ENCODE data around the gene SPPL2B.
A peak's percentile ranks its signal among the peaks of the same experiment; 100 is the strongest.

Gene SPPL2B

GRCh38 chr19:2336528-2337328 is 8.2 kb downstream of the SPPL2B start:
- Mint-ChIP-seq H3K27ac (no peak overlapping the region), H3K27me3 (no peaks in the 10 kb centered on the region), H3K9me3 (peaks cover 11 to 14% of the 10 kb centered on the region in 2 donors), H3K4me1 (peaks cover 42% of the 10 kb centered on the region), H3K4me3 (no peak overlapping the region)
- no peak for ATAC-seq
- DNase-seq = no peak

- H3K4me3 Mint-ChIP-seq = no peak overlapping the region
- H3K9me3 Mint-ChIP-seq = peaks cover 11 to 14% of the 10 kb centered on the region in 2 donors
- peaks cover 36% of the 10 kb centered on the region for H3K4me1 Mint-ChIP-seq
- H3K27me3 Mint-ChIP-seq = no peaks in the 10 kb centered on the region
- DNase-seq (no peak), ATAC-seq (no peak)
- H3K27ac Mint-ChIP-seq = no peak overlapping the region
Observed at GRCh38 chr19:2337329-2337707, 8.8 kb downstream of the SPPL2B start.

DNA sequence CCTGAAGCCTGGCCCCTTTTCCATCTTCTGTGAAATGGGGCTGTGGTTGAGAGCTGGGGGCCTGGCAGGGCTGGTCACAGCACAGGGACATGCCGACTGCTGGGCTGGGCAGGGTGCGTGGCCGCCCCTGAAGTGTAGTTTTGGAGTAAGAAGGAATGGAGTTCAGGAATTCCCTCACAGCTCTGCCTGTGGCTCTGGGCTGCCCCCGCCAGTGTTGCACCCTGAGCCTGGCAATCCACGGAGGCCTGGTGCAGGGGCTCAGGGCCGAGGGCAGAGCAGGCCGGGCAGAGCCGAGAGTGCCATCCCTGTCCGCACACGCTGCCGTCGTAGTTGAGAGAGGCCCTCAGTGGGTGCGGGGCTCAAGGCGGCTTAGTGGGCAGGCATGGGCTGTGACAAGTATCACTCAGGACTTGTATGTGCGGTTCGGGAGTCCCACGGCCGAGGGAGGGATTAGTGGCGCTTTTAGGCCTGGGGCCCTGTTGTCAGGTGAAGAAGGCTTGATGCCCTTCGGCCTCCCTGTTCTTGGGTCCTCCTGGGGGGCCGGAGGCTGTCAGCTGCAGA is 9.7 kb downstream of the SPPL2B start:
- H3K27me3 Mint-ChIP-seq = no peaks in the 10 kb centered on the region
- peak overlapping the region in 1 of 2 donors; percentile 59 for H3K27ac Mint-ChIP-seq
- DNase-seq = no peak
- no peak for ATAC-seq
- no peak overlapping the region for H3K4me3 Mint-ChIP-seq
- H3K9me3 Mint-ChIP-seq = peaks cover 11 to 14% of the 10 kb centered on the region in 2 donors
- peaks cover 29% of the 10 kb centered on the region for H3K4me1 Mint-ChIP-seq

- Mint-ChIP-seq H3K4me1 (peaks cover 21% of the 10 kb centered on the region), H3K27ac (no peak overlapping the region)
Observed at GRCh38 chr19:2338751-2339643, 10.5 kb downstream of the SPPL2B start.

DNA sequence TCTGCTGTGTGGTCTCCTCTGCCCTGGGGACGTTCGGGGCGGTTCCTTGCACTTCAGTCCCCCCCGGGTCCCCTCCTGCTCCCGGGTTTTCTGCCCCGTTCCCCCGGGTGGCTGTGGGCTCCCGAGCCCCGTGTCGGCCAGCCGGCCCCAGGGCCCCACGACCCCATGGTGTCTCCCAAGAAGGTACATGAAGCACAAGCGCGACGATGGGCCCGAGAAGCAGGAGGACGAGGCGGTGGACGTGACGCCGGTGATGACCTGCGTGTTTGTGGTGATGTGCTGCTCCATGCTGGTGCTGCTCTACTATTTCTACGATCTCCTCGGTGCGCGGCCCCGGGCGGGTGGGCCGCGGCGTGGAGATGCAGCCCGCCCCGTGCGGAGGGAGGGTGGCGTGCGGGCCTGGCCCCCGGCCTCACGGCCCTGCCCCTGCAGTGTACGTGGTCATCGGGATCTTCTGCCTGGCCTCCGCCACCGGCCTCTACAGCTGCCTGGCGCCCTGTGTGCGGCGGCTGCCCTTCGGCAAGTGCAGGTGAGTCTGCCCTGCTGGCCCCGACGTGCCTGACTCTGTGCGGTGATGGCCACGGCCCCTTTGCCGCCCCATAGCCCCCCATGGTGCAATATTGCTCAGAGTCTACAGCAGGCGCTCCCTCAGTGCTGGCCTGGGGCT is 11.3 kb downstream of the SPPL2B start:
- peaks cover 11 to 14% of the 10 kb centered on the region in 2 donors for H3K9me3 Mint-ChIP-seq

More at GRCh38 chr19:2338751-2339643, 10.5 kb downstream of the SPPL2B start:
- ATAC-seq (peak; percentile 18), DNase-seq (no peak)
- H3K9me3 Mint-ChIP-seq = peaks cover 11 to 14% of the 10 kb centered on the region in 2 donors
- no peak overlapping the region for H3K4me3 Mint-ChIP-seq
- no peaks in the 10 kb centered on the region for H3K27me3 Mint-ChIP-seq

GRCh38 chr19:2340496-2341243 is 12.2 kb downstream of the SPPL2B start:
- ATAC-seq (no peak), DNase-seq (no peak)
- Mint-ChIP-seq H3K9me3 (peaks cover 6 to 7% of the 10 kb centered on the region in 2 donors), H3K27ac (peak overlapping the region in 1 of 2 donors; percentile 42), H3K4me1 (peaks cover 10% of the 10 kb centered on the region), H3K4me3 (no peak overlapping the region), H3K27me3 (no peaks in the 10 kb centered on the region)

More for the DNA sequence above, 11.3 kb downstream of the SPPL2B start:
- H3K27me3 Mint-ChIP-seq = no peaks in the 10 kb centered on the region
- DNase-seq (no peak), ATAC-seq (peak; percentile 18)
- H3K27ac Mint-ChIP-seq = no peak overlapping the region
- peaks cover 13% of the 10 kb centered on the region for H3K4me1 Mint-ChIP-seq
- no peak overlapping the region for H3K4me3 Mint-ChIP-seq

DNA sequence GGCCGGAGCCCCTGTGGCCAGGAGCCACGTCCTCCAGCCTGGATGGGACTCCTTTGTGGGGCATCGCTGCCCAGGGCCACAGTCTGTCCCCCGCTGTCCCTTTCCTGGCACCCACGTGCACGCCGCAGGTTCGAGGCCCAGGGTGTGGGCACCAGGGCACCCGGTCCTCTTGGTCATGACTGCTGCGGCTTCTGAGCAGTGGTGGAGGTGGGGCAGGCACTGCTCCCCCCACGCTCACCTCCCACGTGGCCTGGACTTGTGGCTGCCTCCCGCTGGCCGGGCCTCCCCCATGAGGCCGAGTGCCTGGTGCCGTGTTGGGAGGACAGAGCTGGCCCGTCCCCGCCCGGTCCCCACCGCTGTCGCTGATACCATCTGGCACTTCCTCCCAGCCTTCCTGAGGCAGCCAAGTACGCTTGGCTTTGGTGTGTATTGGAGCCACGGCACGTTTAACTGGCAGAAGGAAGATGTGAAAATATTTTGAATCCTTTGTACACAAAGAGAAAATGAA is 12.8 kb downstream of the SPPL2B start:
- Mint-ChIP-seq H3K9me3 (peaks cover 0 to under 1% of the 10 kb centered on the region in 2 donors), H3K4me3 (no peak overlapping the region), H3K27me3 (no peaks in the 10 kb centered on the region), H3K27ac (no peak overlapping the region), H3K4me1 (peaks cover 10% of the 10 kb centered on the region)
- ATAC-seq (no peak), DNase-seq (no peak)

GRCh38 chr19:2341982-2342381 is 13.5 kb downstream of the SPPL2B start:
- no peaks in the 10 kb centered on the region for H3K9me3 Mint-ChIP-seq
- no peak overlapping the region for H3K4me3 Mint-ChIP-seq
- H3K27ac Mint-ChIP-seq = no peak overlapping the region
- no peaks in the 10 kb centered on the region for H3K27me3 Mint-ChIP-seq
- DNase-seq (no peak), ATAC-seq (no peak)
- H3K4me1 Mint-ChIP-seq = peaks cover 10% of the 10 kb centered on the region

DNA sequence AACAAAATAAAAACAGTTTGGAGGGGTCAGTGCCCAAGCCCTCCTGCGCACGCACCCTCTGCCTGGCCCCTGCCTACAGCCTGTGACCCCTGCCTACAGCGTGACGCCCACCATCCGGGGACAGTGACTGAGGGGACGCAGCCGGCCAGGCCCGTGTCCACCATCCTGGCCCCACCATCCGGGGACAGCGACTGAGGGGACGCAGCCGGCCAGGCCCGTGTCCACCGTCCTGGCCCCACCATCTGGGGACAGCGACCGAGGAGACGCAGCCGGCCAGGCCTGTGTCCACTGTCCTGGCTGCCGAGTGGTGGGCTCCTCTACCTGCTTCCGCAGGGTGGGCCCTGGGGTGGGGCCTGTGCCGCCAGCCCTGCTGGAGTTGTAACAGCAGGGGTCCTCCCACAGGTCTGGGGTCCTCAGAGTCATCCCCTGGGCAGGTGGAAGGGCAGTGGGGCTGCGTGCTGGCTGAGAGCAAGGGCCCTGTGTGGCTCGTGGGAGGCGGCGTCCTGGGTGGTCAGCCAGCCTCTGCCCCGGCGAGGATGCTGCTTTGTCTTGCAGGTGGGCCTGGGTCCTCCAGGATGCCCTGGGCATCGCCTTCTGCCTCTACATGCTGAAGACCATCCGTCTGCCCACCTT is 14.3 kb downstream of the SPPL2B start:
- DNase-seq = no peak
- Mint-ChIP-seq H3K4me1 (peaks cover 6% of the 10 kb centered on the region), H3K27me3 (no peaks in the 10 kb centered on the region), H3K27ac (no peak overlapping the region), H3K9me3 (no peaks in the 10 kb centered on the region), H3K4me3 (no peak overlapping the region)
- no peak for ATAC-seq

GRCh38 chr19:2343289-2343982 is 15.0 kb downstream of the SPPL2B start:
- H3K27ac Mint-ChIP-seq = no peak overlapping the region
- DNase-seq = no peak
- H3K4me1 Mint-ChIP-seq = no peaks in the 10 kb centered on the region
- no peak overlapping the region for H3K4me3 Mint-ChIP-seq
- H3K27me3 Mint-ChIP-seq = no peaks in the 10 kb centered on the region
- ATAC-seq = peak; percentile 21
- H3K9me3 Mint-ChIP-seq = no peaks in the 10 kb centered on the region

DNA sequence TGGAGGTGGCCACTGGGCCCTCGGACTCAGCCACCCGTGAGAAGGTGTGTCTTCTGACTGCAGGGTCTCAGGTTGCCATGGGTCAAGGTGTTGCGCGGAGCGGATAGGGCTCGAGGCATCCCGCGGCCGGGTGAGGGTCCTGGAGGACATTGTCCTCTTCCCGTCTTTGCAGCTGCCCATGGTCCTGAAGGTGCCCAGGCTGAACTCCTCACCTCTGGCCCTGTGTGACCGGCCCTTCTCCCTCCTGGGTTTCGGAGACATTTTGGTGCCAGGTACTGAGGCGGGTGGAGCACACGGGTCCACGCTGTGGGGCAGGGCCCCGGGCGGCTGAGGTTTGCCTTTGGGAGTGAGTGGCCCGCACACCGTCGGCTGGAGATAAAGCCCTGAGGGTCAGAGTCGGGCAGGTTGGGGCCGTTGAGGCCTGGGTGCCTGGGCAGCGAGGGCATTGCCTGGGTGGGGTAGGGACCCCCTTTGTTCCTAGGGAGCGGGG is 15.9 kb downstream of the SPPL2B start:
- no peak overlapping the region for H3K27ac Mint-ChIP-seq
- no peak overlapping the region for H3K4me3 Mint-ChIP-seq
- no peaks in the 10 kb centered on the region for H3K27me3 Mint-ChIP-seq
- peak; percentile 38 for ATAC-seq
- DNase-seq = no peak
- no peaks in the 10 kb centered on the region for H3K9me3 Mint-ChIP-seq
- H3K4me1 Mint-ChIP-seq = no peaks in the 10 kb centered on the region

DNA sequence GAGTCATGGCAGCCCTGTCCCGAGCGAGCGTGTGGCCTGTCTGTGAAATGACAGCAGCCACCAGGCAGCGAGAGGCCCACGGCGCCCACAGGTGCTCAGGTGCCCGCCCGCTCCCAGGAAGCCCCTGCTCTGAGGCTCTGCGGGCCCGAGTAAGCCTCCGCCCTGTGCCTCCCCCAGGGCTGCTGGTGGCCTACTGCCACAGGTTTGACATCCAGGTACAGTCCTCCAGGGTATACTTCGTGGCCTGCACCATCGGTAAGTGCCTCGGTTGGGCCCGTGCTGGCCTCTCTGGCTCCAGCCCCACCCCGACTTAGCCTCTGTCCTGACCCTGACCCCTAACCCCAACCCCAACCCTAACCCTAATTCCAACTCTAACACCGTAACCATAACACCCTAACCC is 16.6 kb downstream of the SPPL2B start:
- Mint-ChIP-seq H3K4me3 (no peak overlapping the region), H3K27ac (peak overlapping the region in 1 of 2 donors; percentile 43), H3K4me1 (no peaks in the 10 kb centered on the region), H3K27me3 (no peaks in the 10 kb centered on the region), H3K9me3 (no peaks in the 10 kb centered on the region)
- no peak for DNase-seq
- no peak for ATAC-seq

- no peaks in the 10 kb centered on the region for H3K9me3 Mint-ChIP-seq
- DNase-seq (no peak), ATAC-seq (no peak)
- H3K4me3 Mint-ChIP-seq = no peak overlapping the region
- H3K27ac Mint-ChIP-seq = no peak overlapping the region
- no peaks in the 10 kb centered on the region for H3K4me1 Mint-ChIP-seq
- no peaks in the 10 kb centered on the region for H3K27me3 Mint-ChIP-seq
Observed at GRCh38 chr19:2345794-2346663, 17.5 kb downstream of the SPPL2B start.

Measured in stimulated activated naive CD8-positive, alpha-beta T cell treated with anti-CD3 and anti-CD28 coated beads, Interleukin-15, amount 100 ng/mL, for 72 hours (primary cell).